CD4-positive, CD25-positive, alpha-beta regulatory T cell (primary cell): ENCODE data around the gene RPL15. TPM values are rescaled to one million over a fixed set of nuclear protein-coding genes. Genes with fewer than 3 reads are reported as not detected.
A peak's percentile ranks its signal among the peaks of the same experiment; 100 is the strongest.
"Not testable (repeated sequence)": the region's sequence is repeated elsewhere in the genome, so short reads cannot be mapped to it uniquely, and the experiment has no call there.

Source experiments
- ATAC-seq, 2 donors: fragments of 150-1000 bp; cut with Tn5 transposase; one replicate each; pipeline ENCODE4 v1.10.0; 2021; ENCODE audit warnings: low read depth in 2 of 2, moderate number of reproducible peaks in 2 of 2, moderate library complexity in 1 of 2
- DNase-seq, 3 donors: peaks; one replicate each; pipeline versions ENCODE4 v3.0.0 to v3.0.0-alpha.2; 2012 to 2022; ENCODE audit warnings: mixed read lengths in 1 of 3
- H3K27ac ChIP-seq: one replicate; pipeline ENCODE4 v1.7.0; 2013; ENCODE audit warnings: mild to moderate bottlenecking, low read length; ENCODE audit not compliant: insufficient read depth, poor library complexity, severe bottlenecking
- H3K27me3 ChIP-seq: one replicate; pipeline ENCODE4 v1.7.0; 2013; ENCODE audit warnings: low read length; ENCODE audit not compliant: control insufficient read depth, insufficient read depth
- H3K36me3 ChIP-seq: one replicate; pipeline ENCODE4 v1.7.0; 2013; ENCODE audit warnings: mild to moderate bottlenecking, low read length, moderate library complexity; ENCODE audit not compliant: control insufficient read depth, insufficient read depth
- H3K4me1 ChIP-seq: 2 replicates; pipeline ENCODE4 v1.7.0; 2013; ENCODE audit warnings: mild to moderate bottlenecking, low read length; ENCODE audit not compliant: insufficient read depth, control insufficient read depth, poor library complexity, severe bottlenecking
- H3K4me3 ChIP-seq: one replicate; pipeline ENCODE4 v1.7.0; 2013; ENCODE audit warnings: low read depth, mild to moderate bottlenecking, low read length, moderate library complexity
- H3K9me3 ChIP-seq, 2 experiments: 1 replicate in 1 of 2; 2 replicates in 1 of 2; pipeline ENCODE4 v1.7.0; 2013; ENCODE audit warnings: low read length in 2 of 2, mild to moderate bottlenecking in 1 of 2, moderate library complexity in 1 of 2; ENCODE audit not compliant: control insufficient read depth in 2 of 2
- H3K27ac Mint-ChIP-seq, 3 donors: one replicate each; pipeline ENCODE4 v1.8.0; 2020 to 2022; ENCODE audit warnings: mild to moderate bottlenecking in 3 of 3, mixed read lengths in 3 of 3, moderate library complexity in 2 of 3
- H3K27me3 Mint-ChIP-seq: one replicate; pipeline ENCODE4 v1.8.0; 2022; ENCODE audit warnings: mild to moderate bottlenecking, mixed read lengths
- H3K36me3 Mint-ChIP-seq: one replicate; pipeline ENCODE4 v1.8.0; 2020; ENCODE audit warnings: mixed read lengths
- H3K4me1 Mint-ChIP-seq, 4 donors: one replicate each; pipeline ENCODE4 v1.8.0; 2020 to 2022; ENCODE audit warnings: mixed read lengths in 4 of 4, mild to moderate bottlenecking in 1 of 4
- H3K4me3 Mint-ChIP-seq, 4 donors: one replicate each; pipeline ENCODE4 v1.8.0; 2020 to 2022; ENCODE audit warnings: mild to moderate bottlenecking in 4 of 4, mixed read lengths in 4 of 4, moderate library complexity in 3 of 4
- H3K9me3 Mint-ChIP-seq, 7 donors: one replicate each; pipeline ENCODE4 v1.8.0; 2020 to 2022; ENCODE audit warnings: mixed read lengths in 7 of 7, mild to moderate bottlenecking in 3 of 7, moderate library complexity in 2 of 7
- polyA plus RNA-seq, 4 donors: library from polyadenylated mRNA; unstranded; fragments of 300-500 nt; fragmentation: Illumina TruSeq; gene quantifications; one replicate each; pipeline ENCODE4 v1.2.3, GENCODE V29; 2021
- total RNA-seq: library from RNA; stranded (reverse); gene quantifications from one replicate; pipeline ENCODE4 v1.2.3, GENCODE V29; 2022

The RPL15 gene
- total and polyA plus RNA-seq, 5 donors from 2014 or later: 1,532 to 5,496 (median 4,030) TPM

- H3K36me3 Mint-ChIP-seq: peaks cover 26% of the 10 kb centered on the region
- ATAC-seq (no peak), DNase-seq (no peak)
- peaks cover 0 to 1% (median 0%) of the 10 kb centered on the region in 7 donors for H3K9me3 Mint-ChIP-seq
- no peak overlapping the region for H3K4me3 Mint-ChIP-seq
- Histone ChIP-seq H3K4me1 (no peaks in the 10 kb centered on the region), H3K27ac (no peak overlapping the region), H3K27me3 (no peaks in the 10 kb centered on the region), H3K36me3 (peaks cover 21% of the 10 kb centered on the region), H3K9me3 (no peaks in the 10 kb centered on the region), H3K4me3 (no peak overlapping the region)
- peaks cover 0 to 15% (median 12%) of the 10 kb centered on the region in 4 donors for H3K4me1 Mint-ChIP-seq
- peak overlapping the region; percentile 57 to 65 (median 64) for H3K27ac Mint-ChIP-seq
- H3K27me3 Mint-ChIP-seq: no peaks in the 10 kb centered on the region
Observed at GRCh38 chr3:23894254-23895061, 22.5 kb upstream of the RPL15 start.

- Histone ChIP-seq H3K4me3 (no peak overlapping the region), H3K4me1 (no peaks in the 10 kb centered on the region), H3K27ac (no peak overlapping the region), H3K9me3 (no peaks in the 10 kb centered on the region), H3K36me3 (peaks cover 18% of the 10 kb centered on the region), H3K27me3 (no peaks in the 10 kb centered on the region)
- Mint-ChIP-seq H3K4me3 (no peak overlapping the region), H3K36me3 (peaks cover 28% of the 10 kb centered on the region), H3K4me1 (peaks cover 0 to 15% (median 13%) of the 10 kb centered on the region in 4 donors), H3K27me3 (no peaks in the 10 kb centered on the region), H3K9me3 (peaks cover 0 to 1% (median 0%) of the 10 kb centered on the region in 7 donors), H3K27ac (peak overlapping the region in 1 of 3 donors; percentile 52)
- ATAC-seq (no peak), DNase-seq (no peak)
Observed at GRCh38 chr3:23895181-23895580, 21.8 kb upstream of the RPL15 start.

- Mint-ChIP-seq H3K27ac (no peak overlapping the region), H3K4me1 (peaks cover 0 to 12% (median 5%) of the 10 kb centered on the region in 4 donors), H3K27me3 (no peaks in the 10 kb centered on the region), H3K9me3 (peaks cover 0 to 1% (median 0%) of the 10 kb centered on the region in 7 donors), H3K36me3 (peaks cover 46% of the 10 kb centered on the region), H3K4me3 (no peak overlapping the region)
- H3K4me1 ChIP-seq: no peaks in the 10 kb centered on the region
- H3K27me3 ChIP-seq: no peaks in the 10 kb centered on the region
- peaks cover 5% of the 10 kb centered on the region for H3K36me3 ChIP-seq
- no peak for ATAC-seq
- no peaks in the 10 kb centered on the region for H3K9me3 ChIP-seq
- DNase-seq: no peak
- H3K27ac ChIP-seq: no peak overlapping the region
- no peak overlapping the region for H3K4me3 ChIP-seq
Observed at GRCh38 chr3:23900744-23901143, 16.2 kb upstream of the RPL15 start.

DNA sequence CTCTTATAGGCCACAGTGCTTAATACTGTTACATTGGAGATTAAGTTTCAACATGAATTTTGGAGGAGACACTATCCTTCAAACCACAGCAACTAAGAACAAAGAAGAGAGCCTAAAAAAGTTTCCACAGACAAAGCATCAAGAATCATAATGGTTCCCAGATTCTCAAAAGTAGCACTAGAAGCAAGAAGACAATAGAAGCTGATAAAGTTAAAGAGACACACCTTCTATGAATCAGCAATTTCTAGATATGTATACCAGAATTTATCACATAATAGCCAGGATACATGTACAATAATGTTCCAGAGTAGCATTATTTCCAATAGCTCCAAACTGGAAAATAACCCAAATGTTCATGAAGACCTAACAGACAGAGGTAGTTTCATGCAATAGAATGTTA lies 12.4 kb upstream of the RPL15 start:
- Mint-ChIP-seq H3K4me3 (no peak overlapping the region), H3K36me3 (peaks cover 39% of the 10 kb centered on the region), H3K27me3 (no peaks in the 10 kb centered on the region), H3K9me3 (peaks cover 0 to 1% (median 0%) of the 10 kb centered on the region in 7 donors), H3K27ac (no peak overlapping the region), H3K4me1 (peaks cover 0 to under 1% (median 0%) of the 10 kb centered on the region in 4 donors)
- DNase-seq (no peak), ATAC-seq (no peak)
- Histone ChIP-seq H3K36me3 (no peaks in the 10 kb centered on the region), H3K9me3 (no peaks in the 10 kb centered on the region), H3K27ac (no peak overlapping the region), H3K4me1 (no peaks in the 10 kb centered on the region), H3K4me3 (no peak overlapping the region), H3K27me3 (no peaks in the 10 kb centered on the region)

GRCh38 chr3:23909341-23909740 lies 7.6 kb upstream of the RPL15 start:
- peaks cover 26% of the 10 kb centered on the region for H3K36me3 Mint-ChIP-seq
- Histone ChIP-seq H3K27ac (no peak overlapping the region), H3K4me3 (no peak overlapping the region), H3K27me3 (no peaks in the 10 kb centered on the region), H3K36me3 (no peaks in the 10 kb centered on the region), H3K9me3 (no peaks in the 10 kb centered on the region), H3K4me1 (no peaks in the 10 kb centered on the region)
- H3K27me3 Mint-ChIP-seq: no peaks in the 10 kb centered on the region
- H3K27ac Mint-ChIP-seq: no peak overlapping the region
- ATAC-seq (no peak), DNase-seq (no peak)
- H3K4me3 Mint-ChIP-seq: peak overlapping the region in 1 of 4 donors; percentile 58
- no peaks in the 10 kb centered on the region for H3K9me3 Mint-ChIP-seq
- peaks cover 6 to 15% (median 8%) of the 10 kb centered on the region in 4 donors for H3K4me1 Mint-ChIP-seq

GRCh38 chr3:23911397-23911796 lies 5.5 kb upstream of the RPL15 start:
- DNase-seq (no peak), ATAC-seq (no peak)
- Histone ChIP-seq H3K4me3 (no peak overlapping the region), H3K4me1 (peaks cover 7% of the 10 kb centered on the region), H3K9me3 (no peaks in the 10 kb centered on the region), H3K36me3 (no peaks in the 10 kb centered on the region), H3K27ac (no peak overlapping the region), H3K27me3 (no peaks in the 10 kb centered on the region)
- Mint-ChIP-seq H3K27me3 (peaks cover 4% of the 10 kb centered on the region), H3K36me3 (peaks cover 15% of the 10 kb centered on the region), H3K4me3 (no peak overlapping the region), H3K27ac (no peak overlapping the region), H3K4me1 (peaks cover 15 to 28% (median 21%) of the 10 kb centered on the region in 4 donors), H3K9me3 (no peaks in the 10 kb centered on the region)

GRCh38 chr3:23912335-23912734 lies 4.6 kb upstream of the RPL15 start:
- not testable (repeated sequence) for H3K9me3 Mint-ChIP-seq, H3K36me3 ChIP-seq, H3K9me3 ChIP-seq, H3K4me3 Mint-ChIP-seq, H3K27ac ChIP-seq, H3K4me3 ChIP-seq, H3K27me3 ChIP-seq, ATAC-seq, H3K27me3 Mint-ChIP-seq, DNase-seq, H3K4me1 ChIP-seq
- peak overlapping the region in 1 of 3 donors; percentile 17 for H3K27ac Mint-ChIP-seq
- peaks cover 14% of the 10 kb centered on the region for H3K36me3 Mint-ChIP-seq
- H3K4me1 Mint-ChIP-seq: peaks cover 17 to 35% (median 24%) of the 10 kb centered on the region in 4 donors

DNA sequence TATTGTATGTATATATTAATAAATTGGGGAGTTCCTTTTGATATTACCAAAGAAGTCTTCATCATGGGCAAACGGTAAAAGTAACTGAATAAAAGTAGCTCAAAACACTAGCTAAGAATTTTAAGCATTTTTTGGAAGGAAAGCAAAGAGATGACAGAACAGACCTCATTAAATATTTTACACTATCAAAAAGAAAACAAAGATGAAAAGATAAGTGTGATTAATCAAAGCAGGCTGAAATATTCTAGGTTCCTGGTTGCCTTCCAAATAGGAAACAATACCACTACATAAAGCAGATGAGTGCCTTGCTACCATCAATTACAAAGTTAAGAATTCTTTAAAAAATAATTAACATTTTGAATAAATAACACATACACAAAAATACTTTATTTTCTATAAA lies 3.8 kb upstream of the RPL15 start:
- Mint-ChIP-seq H3K27me3 (peaks cover 10% of the 10 kb centered on the region), H3K9me3 (no peaks in the 10 kb centered on the region), H3K4me1 (peaks cover 23 to 42% (median 26%) of the 10 kb centered on the region in 4 donors), H3K4me3 (no peak overlapping the region), H3K27ac (no peak overlapping the region), H3K36me3 (peaks cover 19% of the 10 kb centered on the region)
- no peak for DNase-seq
- ATAC-seq: no peak
- Histone ChIP-seq H3K9me3 (no peaks in the 10 kb centered on the region), H3K27ac (no peak overlapping the region), H3K4me1 (peaks cover 16% of the 10 kb centered on the region), H3K36me3 (peaks cover 1% of the 10 kb centered on the region), H3K4me3 (no peak overlapping the region), H3K27me3 (no peaks in the 10 kb centered on the region)
